HG03095 (cell line): ENCODE measurements around the gene ATXN7L1.
"Not testable (repeated sequence)": the region's sequence is repeated elsewhere in the genome, so short reads cannot be mapped to it uniquely, and the experiment has no call there.

Source experiments
- ATAC-seq: cut with Tn5 transposase; IDR thresholded peaks from one replicate; pipeline ENCODE4 v1.9.1; 2021; ENCODE audit warnings: moderate library complexity; ENCODE audit not compliant: unreplicated experiment

ATXN7L1 gene

GRCh38 chr7:105805447-105806019 lies 70.9 kb downstream of the ATXN7L1 start:
- no peak for ATAC-seq

- no peak for ATAC-seq
Measured at GRCh38 chr7:105803429-105803736, 73.0 kb downstream of the ATXN7L1 start.

GRCh38 chr7:105802604-105803428 lies 73.6 kb downstream of the ATXN7L1 start:
- no peak for ATAC-seq

GRCh38 chr7:105800849-105801534 lies 75.4 kb downstream of the ATXN7L1 start:
- no peak for ATAC-seq

- ATAC-seq, result no peak
Measured at GRCh38 chr7:105800442-105800841, 76.0 kb downstream of the ATXN7L1 start.

- no peak for ATAC-seq
Measured at GRCh38 chr7:105799677-105800076, 76.7 kb downstream of the ATXN7L1 start.

- ATAC-seq, result no peak
Measured at GRCh38 chr7:105799006-105799405, 77.4 kb downstream of the ATXN7L1 start.

GRCh38 chr7:105797652-105798051 lies 78.7 kb downstream of the ATXN7L1 start:
- no peak for ATAC-seq

- ATAC-seq, result no peak
Measured at GRCh38 chr7:105796365-105796764, 80.0 kb downstream of the ATXN7L1 start.

- ATAC-seq, result no peak
Measured at GRCh38 chr7:105794741-105795729, 81.4 kb downstream of the ATXN7L1 start.

- ATAC-seq, result no peak
Measured at GRCh38 chr7:105792488-105793370, 83.7 kb downstream of the ATXN7L1 start.

- ATAC-seq, result no peak
Measured at GRCh38 chr7:105791926-105792325, 84.5 kb downstream of the ATXN7L1 start.

- no peak for ATAC-seq
Measured at GRCh38 chr7:105790996-105791395, 85.4 kb downstream of the ATXN7L1 start.

- not testable (repeated sequence) for ATAC-seq
Measured at GRCh38 chr7:105790452-105790851, 85.9 kb downstream of the ATXN7L1 start.

GRCh38 chr7:105788816-105789349 lies 87.5 kb downstream of the ATXN7L1 start:
- ATAC-seq, result no peak

- ATAC-seq, result no peak
Measured at GRCh38 chr7:105788356-105788755, 88.0 kb downstream of the ATXN7L1 start.

GRCh38 chr7:105787793-105788192 lies 88.6 kb downstream of the ATXN7L1 start:
- no peak for ATAC-seq

- ATAC-seq, result no peak
Measured at GRCh38 chr7:105786520-105787470, 89.6 kb downstream of the ATXN7L1 start.
